NCI-H774 (cell line): Measurements from ENCODE around the gene PGA3.
"Not testable (repeated sequence)": the region's sequence is repeated elsewhere in the genome, so short reads cannot be mapped to it uniquely, and the experiment has no call there.

Experiments used
- DNase-seq: peaks from one replicate; lab custom pipeline; 2025; lab: John Stamatoyannopoulos, UW

Gene PGA3

GRCh38 chr11:61207636-61208310, 4.5 kb downstream of the PGA3 start:
- DNase-seq, result not testable (repeated sequence)

- not testable (repeated sequence) for DNase-seq
These were observed 7.3 kb downstream of the PGA3 start for GRCh38 chr11:61210629-61211028.

- DNase-seq, result not testable (repeated sequence)
These were observed 8.1 kb downstream of the PGA3 start for GRCh38 chr11:61211327-61211952.

- not testable (repeated sequence) for DNase-seq
These were observed 8.9 kb downstream of the PGA3 start for GRCh38 chr11:61212202-61212601.

GRCh38 chr11:61213711-61214324, 10.5 kb downstream of the PGA3 start:
- not testable (repeated sequence) for DNase-seq

GRCh38 chr11:61218306-61218705, 15.0 kb downstream of the PGA3 start:
- not testable (repeated sequence) for DNase-seq

- DNase-seq, result not testable (repeated sequence)
These were observed 15.7 kb downstream of the PGA3 start for GRCh38 chr11:61219016-61219415.

GRCh38 chr11:61222047-61222446, 18.7 kb downstream of the PGA3 start, which contains the start of gene PGA4:
Gene PGA4 (plus strand): TSS chr11:61222347. CDS start chr11:61222401, 54 bp downstream.
- DNase-seq, result not testable (repeated sequence)

- DNase-seq, result not testable (repeated sequence)
These were observed 19.4 kb downstream of the PGA3 start for GRCh38 chr11:61222692-61223091.

- not testable (repeated sequence) for DNase-seq
These were observed 23.3 kb downstream of the PGA3 start for GRCh38 chr11:61226457-61227137.

- DNase-seq, result not testable (repeated sequence)
These were observed 26.1 kb downstream of the PGA3 start for GRCh38 chr11:61229458-61229857.

GRCh38 chr11:61231033-61231432, 27.7 kb downstream of the PGA3 start:
- not testable (repeated sequence) for DNase-seq

- DNase-seq, result not testable (repeated sequence)
These were observed 28.3 kb downstream of the PGA3 start for GRCh38 chr11:61231585-61231984.

- DNase-seq, result not testable (repeated sequence)
These were observed 29.3 kb downstream of the PGA3 start for GRCh38 chr11:61232548-61233145.

GRCh38 chr11:61237130-61237529, 33.8 kb downstream of the PGA3 start:
- not testable (repeated sequence) for DNase-seq

GRCh38 chr11:61240288-61240687, 37.0 kb downstream of the PGA3 start:
- not testable (repeated sequence) for DNase-seq

- not testable (repeated sequence) for DNase-seq
These were observed 37.6 kb downstream of the PGA3 start, which contains the start of gene PGA5 for GRCh38 chr11:61240875-61241274. Gene PGA5 (plus strand): TSS chr11:61241175. CDS start chr11:61241227, 52 bp downstream.

GRCh38 chr11:61241526-61241925, 38.2 kb downstream of the PGA3 start:
- DNase-seq, result not testable (repeated sequence)

- not testable (repeated sequence) for DNase-seq
These were observed 42.1 kb downstream of the PGA3 start for GRCh38 chr11:61245284-61245964.

GRCh38 chr11:61248071-61248470, 44.8 kb downstream of the PGA3 start:
- DNase-seq, result not testable (repeated sequence)

- DNase-seq, result not testable (repeated sequence)
These were observed 45.9 kb downstream of the PGA3 start for GRCh38 chr11:61249201-61249600.
